Lower leg skin (tissue), 4 donors: ENCODE data around the gene ADCY2. TPM values are rescaled to one million over a fixed set of nuclear protein-coding genes. Genes with fewer than 3 reads are reported as not detected.

Experiments used
- DNase-seq, 2 donors: peaks; one replicate each; pipeline ENCODE4 v3.0.0-alpha.2; 2019; ENCODE audit warnings: low spot score in 2 of 2
- H3K4me3 ChIP-seq: fragments of 200-600 bp; sonication (generic); 2 replicates; pipeline ENCODE4 v1.5.1; 2017; ENCODE audit warnings: mild to moderate bottlenecking, low read depth; ENCODE audit not compliant: poor library complexity, severe bottlenecking
- POLR2A ChIP-seq, 2 donors: fragments of 450-650 bp; IDR thresholded peaks; one replicate each; pipeline ENCODE4 v1.6.1; 2016 to 2017; ENCODE audit warnings: antibody characterized with exemption in 2 of 2, mild to moderate bottlenecking in 1 of 2, moderate library complexity in 1 of 2
- WGBS, 2 donors: methylation state at CpG; one replicate each; pipeline ENCODE4 v1.1.5; 2018; 5-methylcytosine and 5-hydroxymethylcytosine counted together
- intact Hi-C: fragments of 100-400 bp; cut with DNase I; formaldehyde crosslinking; loops from one replicate; pipeline ENCODE4 v1.15.0; 2023; ENCODE audit warnings: low total_unique reads
- total RNA-seq, 4 donors: library from RNA; depleted of rRNA; stranded (reverse); fragments of >200 nt; gene quantifications; one replicate each; pipeline ENCODE4 v1.1.0, GENCODE V29; 2016
- TF ChIP-seq, protein P1 (sequence below), 3 donors: fragments of 450-650 bp; IDR thresholded peaks; one replicate each; pipeline ENCODE4 v1.5.1; 2016; ENCODE audit warnings: antibody characterized with exemption in 3 of 3, mild to moderate bottlenecking in 3 of 3, moderate library complexity in 2 of 3

ADCY2 gene
- total RNA-seq, 4 donors from 2014 or later: 7.3 to 11.5 (median 8.2) TPM

DNA sequence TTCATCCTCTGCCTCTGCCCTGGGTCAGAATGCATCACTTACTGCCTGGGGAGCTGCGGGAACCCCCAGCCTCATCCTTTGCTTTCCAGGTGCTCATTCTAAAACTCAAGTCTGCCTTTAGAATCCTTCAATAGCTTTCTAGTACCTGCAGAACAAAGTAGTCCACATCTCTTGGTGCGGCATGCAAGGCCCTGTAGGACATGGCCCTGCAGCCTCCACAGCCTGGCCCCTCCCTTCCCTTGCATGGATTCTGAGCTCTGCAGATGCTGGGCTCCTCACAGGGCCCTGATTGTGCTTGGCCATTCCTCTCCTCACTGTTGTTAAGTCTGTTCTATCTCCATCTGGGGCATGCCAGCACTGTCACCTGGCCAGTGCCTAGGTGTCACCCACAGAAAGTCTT lies 141.6 kb downstream of the ADCY2 start:
- no peak for DNase-seq
- WGBS, 2 donors: 95 to 97% methylated on average over 2 of the region's 2 CpGs
- TF ChIP-seq, protein P1, sequence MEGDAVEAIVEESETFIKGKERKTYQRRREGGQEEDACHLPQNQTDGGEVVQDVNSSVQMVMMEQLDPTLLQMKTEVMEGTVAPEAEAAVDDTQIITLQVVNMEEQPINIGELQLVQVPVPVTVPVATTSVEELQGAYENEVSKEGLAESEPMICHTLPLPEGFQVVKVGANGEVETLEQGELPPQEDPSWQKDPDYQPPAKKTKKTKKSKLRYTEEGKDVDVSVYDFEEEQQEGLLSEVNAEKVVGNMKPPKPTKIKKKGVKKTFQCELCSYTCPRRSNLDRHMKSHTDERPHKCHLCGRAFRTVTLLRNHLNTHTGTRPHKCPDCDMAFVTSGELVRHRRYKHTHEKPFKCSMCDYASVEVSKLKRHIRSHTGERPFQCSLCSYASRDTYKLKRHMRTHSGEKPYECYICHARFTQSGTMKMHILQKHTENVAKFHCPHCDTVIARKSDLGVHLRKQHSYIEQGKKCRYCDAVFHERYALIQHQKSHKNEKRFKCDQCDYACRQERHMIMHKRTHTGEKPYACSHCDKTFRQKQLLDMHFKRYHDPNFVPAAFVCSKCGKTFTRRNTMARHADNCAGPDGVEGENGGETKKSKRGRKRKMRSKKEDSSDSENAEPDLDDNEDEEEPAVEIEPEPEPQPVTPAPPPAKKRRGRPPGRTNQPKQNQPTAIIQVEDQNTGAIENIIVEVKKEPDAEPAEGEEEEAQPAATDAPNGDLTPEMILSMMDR (IDR thresholded peaks at IDR 0.05): no peak
- no peak for TF ChIP-seq POLR2A (IDR thresholded peaks at IDR 0.05)
- no peak overlapping the region for H3K4me3 ChIP-seq
- intact Hi-C loops: no loop called here

DNA sequence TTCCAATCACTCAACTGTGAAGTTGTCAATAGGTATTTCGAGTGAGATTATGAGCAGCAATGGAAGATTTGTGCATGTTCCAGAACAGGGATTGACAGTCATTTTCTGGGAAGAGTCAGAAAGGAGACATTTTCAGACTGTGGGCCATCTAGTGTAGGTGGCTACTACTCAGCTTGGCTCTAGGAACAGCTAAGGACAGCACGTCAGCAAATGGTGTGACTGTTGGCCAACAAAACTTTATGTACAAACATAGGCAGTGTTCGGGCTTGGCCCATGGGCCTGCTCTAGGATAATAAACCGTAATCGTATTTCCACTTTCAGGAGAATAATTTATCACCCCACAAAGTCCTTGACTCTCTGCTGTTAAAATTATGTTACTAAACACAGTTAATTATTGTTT lies 143.6 kb downstream of the ADCY2 start:
- no peak for TF ChIP-seq POLR2A (IDR thresholded peaks at IDR 0.05)
- TF ChIP-seq, protein P1 (IDR thresholded peaks at IDR 0.05): no peak
- 92 to 94% methylated on average over 5 of the region's 5 CpGs for WGBS, 2 donors
- no peak overlapping the region for H3K4me3 ChIP-seq
- no peak for DNase-seq
- intact Hi-C loops: no loop called here

DNA sequence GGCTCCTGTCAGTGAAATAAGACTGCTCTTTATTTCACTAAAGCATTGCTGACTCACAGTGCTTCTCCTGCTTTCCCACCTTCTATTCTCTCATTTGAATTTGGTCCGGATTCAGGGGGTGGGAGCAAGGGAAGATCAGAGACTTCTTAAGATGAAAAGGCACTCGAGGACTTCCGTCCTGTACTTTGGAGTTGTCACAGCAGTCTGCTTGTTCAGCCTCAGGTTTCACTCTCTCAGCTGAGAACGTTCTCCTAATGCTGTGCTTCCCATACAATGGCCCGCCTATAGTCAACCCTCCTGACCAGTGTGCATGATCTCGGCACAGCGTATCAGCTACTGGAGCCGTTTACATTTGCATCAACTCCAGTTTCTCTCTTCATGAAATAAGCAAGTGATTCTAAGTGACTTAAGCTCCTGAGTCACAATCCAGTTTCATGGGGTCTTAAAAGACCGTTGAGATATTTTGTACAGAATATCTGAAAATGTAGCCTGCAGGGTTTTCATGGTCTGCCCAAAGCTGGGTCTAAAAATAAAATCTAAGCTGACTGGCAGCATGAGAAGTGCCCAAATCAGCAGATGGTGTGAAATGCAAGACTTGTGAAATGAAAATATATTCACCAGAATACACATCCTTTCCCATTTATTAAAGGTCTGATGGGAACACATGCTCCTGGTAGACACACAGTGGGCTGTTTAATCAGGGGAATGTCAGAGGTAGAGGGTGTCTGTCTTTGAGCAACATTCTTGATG lies 145.0 kb downstream of the ADCY2 start:
- no peak for DNase-seq
- no peak for TF ChIP-seq POLR2A (IDR thresholded peaks at IDR 0.05)
- TF ChIP-seq, protein P1 (IDR thresholded peaks at IDR 0.05): no peak
- no peak overlapping the region for H3K4me3 ChIP-seq
- intact Hi-C loops: no loop called here
- WGBS, 2 donors: 69 to 77% methylated on average over 9 of the region's 9 CpGs

DNA sequence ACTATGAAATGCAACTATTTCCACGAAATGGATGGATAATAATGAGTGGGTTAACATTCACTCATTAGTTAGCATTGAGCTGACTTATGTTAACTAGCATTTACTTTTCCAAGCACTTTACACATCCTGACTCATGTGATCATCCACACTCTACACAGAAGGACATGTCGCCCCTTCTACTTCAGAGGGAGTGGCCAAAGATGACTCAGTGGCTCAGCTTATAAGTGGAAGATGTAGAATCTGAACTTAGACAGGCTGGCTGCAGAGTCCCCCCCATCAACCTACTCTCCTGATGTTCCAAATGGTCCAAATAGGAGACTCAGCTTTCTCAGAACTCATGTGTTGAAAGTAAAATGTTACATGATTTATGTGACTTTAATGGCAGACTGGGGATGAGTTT lies 146.0 kb downstream of the ADCY2 start:
- no peak for DNase-seq
- TF ChIP-seq POLR2A (IDR thresholded peaks at IDR 0.05): no peak
- TF ChIP-seq, protein P1 (IDR thresholded peaks at IDR 0.05): no peak
- H3K4me3 ChIP-seq: no peak overlapping the region
- intact Hi-C loops: no loop called here
- WGBS, 2 donors: 84 to 87% methylated on average over 2 of the region's 2 CpGs

DNA sequence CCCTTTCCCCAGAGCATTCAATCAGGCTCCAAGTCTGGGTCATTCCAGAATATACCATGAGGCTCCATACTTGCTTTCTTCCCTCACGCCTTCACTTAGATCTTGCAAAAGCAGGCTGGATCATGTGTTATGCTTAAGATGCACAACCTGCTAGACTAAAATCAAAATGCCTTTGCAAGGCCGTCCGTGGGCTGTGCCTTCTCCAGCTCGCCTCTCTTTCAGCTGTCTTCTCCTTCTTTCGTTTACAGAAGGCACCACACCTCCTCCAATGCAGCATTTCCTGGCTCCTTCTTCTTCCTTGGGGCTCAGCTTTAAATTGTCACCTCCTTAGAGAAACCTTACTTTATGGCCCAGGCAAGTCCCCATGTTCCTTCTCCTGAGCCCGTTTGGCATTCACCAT lies 150.6 kb downstream of the ADCY2 start:
- no peak overlapping the region for H3K4me3 ChIP-seq
- WGBS, 2 donors: 72 to 80% methylated on average over 6 of the region's 6 CpGs
- TF ChIP-seq POLR2A (IDR thresholded peaks at IDR 0.05): no peak
- TF ChIP-seq, protein P1 (IDR thresholded peaks at IDR 0.05): no peak
- no peak for DNase-seq
- intact Hi-C loops: no loop called here

DNA sequence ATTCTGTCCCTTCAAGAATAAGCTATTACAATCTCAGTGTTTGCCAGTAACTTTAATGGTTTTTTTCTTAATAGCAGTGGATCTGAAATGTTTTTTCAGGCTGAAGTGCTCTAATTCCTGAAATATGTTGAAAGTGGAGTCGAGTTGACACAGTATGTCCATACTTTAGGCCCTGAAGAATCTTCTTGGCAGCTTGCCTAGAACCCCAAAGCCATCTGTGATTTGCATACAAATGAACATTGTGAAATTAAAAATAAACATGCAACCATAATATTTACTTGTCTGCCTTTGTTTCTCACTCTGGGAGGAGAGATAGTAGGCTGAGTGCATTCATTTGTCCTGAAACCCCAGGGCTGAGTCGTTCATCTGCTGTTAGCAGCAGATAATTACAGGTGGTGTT lies 152.7 kb downstream of the ADCY2 start:
- TF ChIP-seq, protein P1 (IDR thresholded peaks at IDR 0.05): no peak
- TF ChIP-seq POLR2A (IDR thresholded peaks at IDR 0.05): no peak
- H3K4me3 ChIP-seq: no peak overlapping the region
- no peak for DNase-seq
- 48% methylated on average over 2 of the region's 2 CpGs for WGBS, 2 donors
- intact Hi-C loops: no loop called here
